Cardiac muscle cell (in vitro differentiated cells and primary cell): Measurements from ENCODE around the gene NAGA. TPM values are rescaled to one million over a fixed set of nuclear protein-coding genes. Genes with fewer than 3 reads are reported as not detected.

Source experiments
- DNase-seq, 2 donors: peaks; one replicate each; pipeline versions ENCODE4 v3.0.0 to v3.0.0-alpha.2; 2010 to 2017; ENCODE audit warnings: low read depth in 1 of 2, low spot score in 1 of 2
- H3K27ac ChIP-seq: fragments of 200-600 bp; sonication (generic); 2 replicates; pipeline ENCODE4 v1.5.1; 2016
- H3K27me3 ChIP-seq: fragments of 200-600 bp; sonication (generic); 2 replicates; pipeline ENCODE4 v1.6.0; 2016; ENCODE audit warnings: control low read depth
- H3K36me3 ChIP-seq: fragments of 200-600 bp; sonication (generic); 2 replicates; pipeline ENCODE4 v1.5.1; 2016; ENCODE audit warnings: control low read depth
- H3K4me1 ChIP-seq: fragments of 200-600 bp; sonication (generic); 2 replicates; pipeline ENCODE4 v1.8.1; 2017; ENCODE audit warnings: low read depth, mild to moderate bottlenecking, mixed run types
- H3K4me3 ChIP-seq: fragments of 200-600 bp; sonication (generic); 2 replicates; pipeline ENCODE4 v1.5.1; 2016; ENCODE audit warnings: mild to moderate bottlenecking
- H3K9me3 ChIP-seq: fragments of 200-600 bp; sonication (generic); 2 replicates; pipeline ENCODE4 v1.5.1; 2017; ENCODE audit warnings: low read depth, mild to moderate bottlenecking, control low read depth
- polyA plus RNA-seq: library from polyadenylated mRNA; unstranded; fragments of >200 nt; fragmentation: Nextera tagmentation; extraction: Ambion mirVana; gene quantifications from 2 replicates; pipeline ENCODE4 v1.2.1, GENCODE V29; 2016
- total RNA-seq: library from RNA; depleted of rRNA; stranded (reverse); fragments of >200 nt; gene quantifications from 2 replicates; pipeline ENCODE4 v1.2.3, GENCODE V29; 2016
- TF ChIP-seq, protein P1 (sequence below): IDR thresholded peaks from 2 replicates; pipeline ENCODE4 v1.5.1; 2012; ENCODE audit warnings: low read depth, mild to moderate bottlenecking, low read length

NAGA gene
- total and polyA plus RNA-seq, 2 experiments from 2014 or later: 22.8 to 31.7 TPM

DNA sequence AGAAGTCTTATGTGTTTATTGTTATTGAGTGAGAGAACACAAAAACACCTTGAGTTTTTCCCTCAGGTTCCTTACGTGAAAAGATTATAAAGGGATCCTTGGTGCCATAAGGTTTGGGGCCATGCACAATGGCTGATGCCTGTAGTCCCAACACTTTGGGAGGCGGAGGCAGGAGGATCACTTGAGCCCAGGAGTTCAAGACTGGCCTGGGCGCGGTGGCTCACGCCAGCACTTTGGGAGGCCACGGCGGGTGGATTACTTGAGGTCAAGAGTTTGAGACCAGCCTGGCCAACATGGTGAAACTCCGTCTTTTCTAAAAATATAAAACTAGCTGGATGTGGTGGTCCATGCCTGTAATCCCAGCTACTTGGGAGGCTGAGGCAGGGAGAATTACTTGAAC is 14.3 kb upstream of the NAGA start:
- TF ChIP-seq, protein P1, sequence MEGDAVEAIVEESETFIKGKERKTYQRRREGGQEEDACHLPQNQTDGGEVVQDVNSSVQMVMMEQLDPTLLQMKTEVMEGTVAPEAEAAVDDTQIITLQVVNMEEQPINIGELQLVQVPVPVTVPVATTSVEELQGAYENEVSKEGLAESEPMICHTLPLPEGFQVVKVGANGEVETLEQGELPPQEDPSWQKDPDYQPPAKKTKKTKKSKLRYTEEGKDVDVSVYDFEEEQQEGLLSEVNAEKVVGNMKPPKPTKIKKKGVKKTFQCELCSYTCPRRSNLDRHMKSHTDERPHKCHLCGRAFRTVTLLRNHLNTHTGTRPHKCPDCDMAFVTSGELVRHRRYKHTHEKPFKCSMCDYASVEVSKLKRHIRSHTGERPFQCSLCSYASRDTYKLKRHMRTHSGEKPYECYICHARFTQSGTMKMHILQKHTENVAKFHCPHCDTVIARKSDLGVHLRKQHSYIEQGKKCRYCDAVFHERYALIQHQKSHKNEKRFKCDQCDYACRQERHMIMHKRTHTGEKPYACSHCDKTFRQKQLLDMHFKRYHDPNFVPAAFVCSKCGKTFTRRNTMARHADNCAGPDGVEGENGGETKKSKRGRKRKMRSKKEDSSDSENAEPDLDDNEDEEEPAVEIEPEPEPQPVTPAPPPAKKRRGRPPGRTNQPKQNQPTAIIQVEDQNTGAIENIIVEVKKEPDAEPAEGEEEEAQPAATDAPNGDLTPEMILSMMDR: no peak
- Histone ChIP-seq H3K27ac (peak overlapping the region; percentile 49), H3K27me3 (no peaks in the 10 kb centered on the region), H3K36me3 (peaks cover 35% of the 10 kb centered on the region), H3K4me3 (no peak overlapping the region), H3K4me1 (peaks cover 18% of the 10 kb centered on the region), H3K9me3 (no peaks in the 10 kb centered on the region)
- no peak for DNase-seq

DNA sequence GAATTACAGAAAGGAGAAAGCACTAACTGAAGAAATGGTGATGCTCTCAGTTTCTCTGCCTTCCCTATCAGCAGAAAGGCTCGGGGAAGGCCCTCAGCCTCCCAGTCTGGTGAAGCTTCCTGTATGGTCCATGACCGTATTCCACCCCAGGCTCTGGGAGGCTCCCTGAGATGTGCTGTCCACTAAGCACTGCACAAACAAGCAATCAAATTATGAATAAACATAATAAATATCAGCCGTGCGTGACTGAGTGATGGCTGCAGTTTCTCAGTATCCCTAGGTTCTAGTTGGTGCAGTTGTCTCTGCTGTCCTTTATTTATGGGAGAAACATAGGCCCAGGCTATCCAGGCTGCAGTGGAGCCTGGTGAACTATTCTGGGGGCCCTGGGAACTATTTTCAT is 12.5 kb upstream of the NAGA start:
- H3K4me1 ChIP-seq: peaks cover 19% of the 10 kb centered on the region
- no peak overlapping the region for H3K27ac ChIP-seq
- no peak for DNase-seq
- no peak overlapping the region for H3K4me3 ChIP-seq
- no peaks in the 10 kb centered on the region for H3K27me3 ChIP-seq
- peaks cover 35% of the 10 kb centered on the region for H3K36me3 ChIP-seq
- TF ChIP-seq, protein P1: no peak
- no peaks in the 10 kb centered on the region for H3K9me3 ChIP-seq

DNA sequence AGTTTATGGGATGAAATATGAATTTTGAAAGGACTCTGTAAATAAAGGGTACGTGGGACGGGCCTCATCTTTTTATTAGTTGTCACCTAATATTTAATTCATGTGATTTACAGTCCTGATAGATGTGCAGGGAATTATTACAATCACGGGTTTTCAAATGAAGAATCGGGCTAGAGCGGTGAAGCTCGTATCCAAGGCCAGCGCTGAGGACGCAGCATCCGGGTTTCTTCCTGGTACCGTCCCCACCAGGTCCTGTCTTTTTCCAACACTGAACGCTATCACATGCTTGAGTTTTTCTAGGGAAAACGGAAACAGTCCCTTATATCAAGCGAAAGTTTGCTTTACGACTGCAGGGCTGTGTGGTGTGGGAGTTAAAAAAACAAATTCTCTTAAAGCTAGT is 9.7 kb upstream of the NAGA start:
- Histone ChIP-seq H3K4me1 (peaks cover 13% of the 10 kb centered on the region), H3K36me3 (peaks cover 19% of the 10 kb centered on the region), H3K9me3 (no peaks in the 10 kb centered on the region), H3K27ac (peak overlapping the region; percentile 96), H3K27me3 (no peaks in the 10 kb centered on the region), H3K4me3 (peak overlapping the region; percentile 57)
- TF ChIP-seq, protein P1: no peak
- DNase-seq: peak; percentile 10 to 58

DNA sequence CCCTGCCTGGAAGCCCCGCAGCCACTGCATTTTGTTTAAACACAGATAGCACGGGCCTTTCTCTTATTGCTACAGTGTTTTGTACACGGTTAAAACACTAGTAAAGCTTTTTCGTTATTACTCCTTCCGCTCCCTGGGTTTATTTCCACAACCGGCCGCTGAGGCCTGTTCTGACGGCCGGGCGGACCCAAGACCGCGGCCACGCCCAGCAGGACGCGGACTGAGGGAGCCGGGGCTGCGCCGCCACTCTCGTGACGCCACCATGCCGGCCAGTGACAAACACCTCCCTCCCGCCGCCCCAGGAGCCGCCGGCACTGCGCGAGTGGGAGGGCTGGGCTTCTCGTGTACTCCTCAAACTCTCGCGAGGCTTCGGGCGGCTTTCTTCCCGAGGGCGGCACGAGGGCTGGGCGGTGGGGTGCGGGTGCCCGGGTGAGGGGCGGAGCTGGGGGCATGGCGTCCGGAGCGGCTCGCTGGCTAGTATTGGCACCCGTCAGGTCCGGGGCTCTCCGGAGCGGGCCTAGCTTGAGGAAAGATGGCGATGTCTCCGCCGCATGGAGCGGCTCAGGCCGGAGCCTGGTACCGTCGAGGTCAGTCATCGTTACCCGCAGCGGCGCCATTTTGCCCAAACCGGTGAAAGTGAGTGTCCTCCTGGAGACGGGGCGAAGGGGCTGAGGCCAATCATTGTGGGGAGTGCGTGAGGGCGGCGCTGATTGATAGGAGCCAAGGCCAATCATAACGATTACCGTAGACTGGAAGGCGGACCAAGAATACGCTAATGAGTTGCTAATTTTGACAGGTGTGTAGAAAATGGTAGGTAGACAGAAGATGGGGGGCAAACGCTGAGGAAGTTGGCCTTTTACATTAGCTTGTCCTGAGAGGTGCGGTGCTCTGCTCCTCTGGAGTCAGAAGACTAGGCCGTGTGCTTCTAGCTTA is 9.0 kb upstream of the NAGA start, which contains the start of gene SMDT1:
TSS of gene SMDT1 (plus strand) at position 382 of the 933 bp plus-strand sequence. CDS start at position 451, 69 bp downstream.
- H3K4me1 ChIP-seq: peaks cover 12% of the 10 kb centered on the region
- peaks cover 14% of the 10 kb centered on the region for H3K36me3 ChIP-seq
- TF ChIP-seq, protein P1: no peak
- H3K27me3 ChIP-seq: no peaks in the 10 kb centered on the region
- peak within 1 kb of the TSS; percentile 96 for H3K27ac ChIP-seq
- peak within 1 kb of the TSS; percentile 57 for H3K4me3 ChIP-seq
- no peaks in the 10 kb centered on the region for H3K9me3 ChIP-seq
- peak; percentile 99 for DNase-seq

DNA sequence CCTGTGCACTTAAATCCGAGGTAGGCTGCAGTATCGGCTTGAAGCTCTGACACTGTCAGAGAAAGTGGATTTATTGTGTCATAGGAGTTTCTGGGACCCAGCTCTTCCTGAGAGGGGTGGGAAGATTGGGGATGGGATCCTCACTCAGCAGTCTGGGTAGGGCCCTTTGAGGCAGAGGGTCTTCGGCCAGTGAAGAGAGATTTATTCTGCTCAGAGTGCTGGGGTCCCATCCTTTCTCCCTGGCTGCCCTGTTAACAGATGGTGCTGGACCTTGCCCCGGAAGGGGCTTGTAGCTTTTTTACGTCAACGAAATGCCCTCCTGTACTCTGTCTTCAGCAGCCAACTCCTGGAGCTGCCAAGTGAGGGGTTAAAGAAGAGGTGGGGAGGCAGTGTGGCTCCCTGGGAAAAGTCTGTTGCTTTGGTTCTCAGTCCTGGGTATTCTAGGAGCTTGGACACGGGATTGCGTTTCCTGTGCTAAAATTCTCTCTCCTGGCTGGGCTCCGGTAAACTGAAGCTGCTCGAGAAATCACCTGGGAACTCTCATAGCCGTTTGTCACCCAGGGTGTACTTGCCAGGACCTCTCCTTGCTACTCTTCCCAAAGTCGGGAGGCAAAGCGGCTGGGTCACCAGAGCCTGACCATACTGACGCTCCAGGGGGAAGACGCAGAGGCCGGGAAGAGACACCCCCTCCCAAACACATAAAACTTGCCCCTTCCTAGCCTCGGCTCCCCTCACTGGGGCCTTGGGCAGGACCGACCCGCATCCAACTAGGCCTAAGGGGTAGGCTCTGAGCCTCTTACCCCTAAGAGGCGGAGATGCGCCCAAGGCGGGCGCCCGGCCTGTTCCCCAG is 8.1 kb upstream of the NAGA start:
- peaks cover 14% of the 10 kb centered on the region for H3K36me3 ChIP-seq
- H3K4me1 ChIP-seq: peaks cover 12% of the 10 kb centered on the region
- TF ChIP-seq, protein P1: no peak
- peak overlapping the region; percentile 57 for H3K4me3 ChIP-seq
- no peaks in the 10 kb centered on the region for H3K27me3 ChIP-seq
- H3K9me3 ChIP-seq: no peaks in the 10 kb centered on the region
- H3K27ac ChIP-seq: peak overlapping the region; percentile 96
- DNase-seq: peak in 1 of 2 donors; percentile 24
